ENCODE measurements around the gene KIF6. TPM values are rescaled to one million over a fixed set of nuclear protein-coding genes. Genes with fewer than 3 reads are reported as not detected.

KIF6 gene
- total RNA-seq, 1 donor from 2014 or later: 1.3 TPM

DNA sequence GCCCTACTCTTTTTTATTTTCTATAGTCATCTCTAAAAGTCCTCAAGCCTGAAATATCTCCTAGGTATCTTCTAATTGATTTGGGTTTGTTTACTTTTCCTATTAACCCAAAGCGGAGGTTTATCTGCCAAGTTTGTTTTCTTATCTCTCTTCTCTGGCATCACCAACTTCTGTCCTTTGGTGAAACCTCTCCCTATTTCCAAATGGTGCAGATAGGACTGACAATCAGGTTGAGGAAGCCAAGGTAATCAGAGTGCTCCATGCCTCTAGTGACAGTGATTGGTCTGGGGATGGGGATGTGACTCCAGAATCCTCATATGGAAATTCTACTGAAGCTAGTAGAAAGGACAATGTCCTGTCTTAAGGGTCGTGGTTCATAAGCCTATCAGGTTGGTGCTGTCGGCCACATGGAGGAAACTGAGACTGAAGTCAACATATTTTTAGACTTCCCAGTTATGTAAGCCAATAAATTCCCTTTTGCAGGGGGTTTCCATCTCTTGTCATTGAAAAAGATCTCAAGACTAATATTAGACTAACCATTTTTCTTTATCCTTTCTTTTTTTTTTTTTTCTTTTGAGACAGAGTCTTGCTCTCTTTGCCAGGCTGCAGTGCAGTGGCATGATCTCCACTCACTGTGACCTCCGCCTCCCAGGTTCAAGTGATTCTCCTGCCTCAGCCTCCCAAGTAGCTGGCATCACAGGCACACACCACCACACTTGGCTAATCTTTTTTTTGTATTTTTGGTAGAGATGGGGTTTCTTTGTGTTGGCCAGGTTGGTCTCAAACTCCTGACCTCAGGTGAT, 28.0 kb downstream of the KIF6 start:
- DNase-seq (ENCODE audit: extremely low spot score, unreplicated experiment): no peak
- Mint-ChIP-seq H3K27ac (ENCODE audit: unreplicated experiment) (no peak overlapping the region), H3K4me3 (ENCODE audit: unreplicated experiment) (no peak overlapping the region), H3K4me1 (ENCODE audit: unreplicated experiment) (no peaks in the 10 kb centered on the region), H3K36me3 (ENCODE audit: unreplicated experiment) (no peaks in the 10 kb centered on the region), H3K9me3 (ENCODE audit: unreplicated experiment) (peaks cover 14% of the 10 kb centered on the region), H3K27me3 (ENCODE audit: unreplicated experiment) (peaks cover 3% of the 10 kb centered on the region)
- TF ChIP-seq, protein P1, sequence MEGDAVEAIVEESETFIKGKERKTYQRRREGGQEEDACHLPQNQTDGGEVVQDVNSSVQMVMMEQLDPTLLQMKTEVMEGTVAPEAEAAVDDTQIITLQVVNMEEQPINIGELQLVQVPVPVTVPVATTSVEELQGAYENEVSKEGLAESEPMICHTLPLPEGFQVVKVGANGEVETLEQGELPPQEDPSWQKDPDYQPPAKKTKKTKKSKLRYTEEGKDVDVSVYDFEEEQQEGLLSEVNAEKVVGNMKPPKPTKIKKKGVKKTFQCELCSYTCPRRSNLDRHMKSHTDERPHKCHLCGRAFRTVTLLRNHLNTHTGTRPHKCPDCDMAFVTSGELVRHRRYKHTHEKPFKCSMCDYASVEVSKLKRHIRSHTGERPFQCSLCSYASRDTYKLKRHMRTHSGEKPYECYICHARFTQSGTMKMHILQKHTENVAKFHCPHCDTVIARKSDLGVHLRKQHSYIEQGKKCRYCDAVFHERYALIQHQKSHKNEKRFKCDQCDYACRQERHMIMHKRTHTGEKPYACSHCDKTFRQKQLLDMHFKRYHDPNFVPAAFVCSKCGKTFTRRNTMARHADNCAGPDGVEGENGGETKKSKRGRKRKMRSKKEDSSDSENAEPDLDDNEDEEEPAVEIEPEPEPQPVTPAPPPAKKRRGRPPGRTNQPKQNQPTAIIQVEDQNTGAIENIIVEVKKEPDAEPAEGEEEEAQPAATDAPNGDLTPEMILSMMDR (IDR thresholded peaks at IDR 0.05): no peak

DNA sequence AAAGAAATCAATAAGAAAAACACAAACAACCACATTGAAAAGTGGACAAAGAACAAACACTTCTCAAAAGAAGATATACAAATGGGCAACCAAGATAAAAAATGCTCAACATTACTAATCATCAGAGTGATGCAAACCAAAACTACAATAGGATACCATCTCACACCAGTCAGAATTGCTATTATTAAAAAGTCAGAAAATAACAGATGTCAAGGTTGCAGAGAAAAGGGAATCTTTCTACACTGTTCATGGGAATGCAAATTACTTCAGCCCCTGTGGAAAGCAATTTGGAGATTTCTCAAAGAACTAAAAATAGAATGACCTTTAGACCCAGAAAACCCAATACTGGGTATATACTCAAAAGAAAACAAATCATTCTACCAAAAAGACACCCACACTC, 29.8 kb downstream of the KIF6 start:
- no peaks in the 10 kb centered on the region for H3K4me1 Mint-ChIP-seq (ENCODE audit: unreplicated experiment)

DNA sequence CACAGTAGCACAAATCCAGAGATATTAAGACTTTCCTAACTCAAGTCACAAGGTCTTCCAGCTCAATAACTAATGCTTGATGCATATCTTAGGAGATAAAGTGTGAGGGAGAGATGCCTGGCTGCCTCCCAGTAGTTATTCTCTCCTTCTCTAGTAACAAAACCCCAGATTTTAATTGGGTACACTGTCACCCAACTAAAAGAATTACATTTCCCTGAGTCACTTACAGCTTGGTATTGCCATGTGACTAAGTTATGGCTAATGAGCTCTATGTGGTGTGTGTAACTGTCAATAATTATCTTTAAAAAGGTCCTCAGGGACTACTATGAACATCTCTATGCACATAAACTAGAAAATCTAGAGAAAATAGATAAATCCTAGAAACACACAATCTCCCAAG, 32.0 kb downstream of the KIF6 start:
- Mint-ChIP-seq H3K36me3 (ENCODE audit: unreplicated experiment) (no peaks in the 10 kb centered on the region), H3K27ac (ENCODE audit: unreplicated experiment) (no peak overlapping the region), H3K27me3 (ENCODE audit: unreplicated experiment) (peaks cover 5% of the 10 kb centered on the region), H3K4me1 (ENCODE audit: unreplicated experiment) (peaks cover 8% of the 10 kb centered on the region), H3K4me3 (ENCODE audit: unreplicated experiment) (no peak overlapping the region), H3K9me3 (ENCODE audit: unreplicated experiment) (peaks cover 14% of the 10 kb centered on the region)
- DNase-seq (ENCODE audit: extremely low spot score, unreplicated experiment): no peak
- TF ChIP-seq, protein P1 (IDR thresholded peaks at IDR 0.05): no peak

More for the DNA sequence above, 29.8 kb downstream of the KIF6 start:
- TF ChIP-seq, protein P1 (IDR thresholded peaks at IDR 0.05): no peak
- Mint-ChIP-seq H3K4me3 (ENCODE audit: unreplicated experiment) (no peak overlapping the region), H3K27me3 (ENCODE audit: unreplicated experiment) (peaks cover 5% of the 10 kb centered on the region), H3K9me3 (ENCODE audit: unreplicated experiment) (peaks cover 14% of the 10 kb centered on the region), H3K27ac (ENCODE audit: unreplicated experiment) (no peak overlapping the region), H3K36me3 (ENCODE audit: unreplicated experiment) (no peaks in the 10 kb centered on the region)
- DNase-seq (ENCODE audit: extremely low spot score, unreplicated experiment): no peak

DNA sequence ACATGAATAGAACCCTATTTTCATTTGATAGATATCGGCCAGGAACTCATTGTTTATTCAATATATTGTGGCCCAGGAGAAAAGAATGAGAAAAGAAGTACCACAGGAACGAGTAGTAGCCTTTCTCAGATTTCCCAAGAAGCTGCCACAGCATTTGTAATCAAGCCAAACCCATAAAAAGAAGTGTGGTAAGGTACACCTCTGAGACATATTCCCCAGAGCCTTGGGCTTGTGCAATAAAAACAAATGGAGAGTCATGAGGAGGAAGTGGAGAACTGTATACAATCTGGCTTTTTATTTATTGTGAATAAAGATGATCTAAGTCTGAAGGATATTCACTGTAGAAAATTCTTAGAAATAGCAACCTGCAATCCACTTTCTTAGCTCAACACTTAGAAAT, 36.7 kb downstream of the KIF6 start:
- Mint-ChIP-seq H3K27me3 (ENCODE audit: unreplicated experiment) (peaks cover 5% of the 10 kb centered on the region), H3K9me3 (ENCODE audit: unreplicated experiment) (peaks cover 3% of the 10 kb centered on the region), H3K4me3 (ENCODE audit: unreplicated experiment) (no peak overlapping the region), H3K27ac (ENCODE audit: unreplicated experiment) (no peak overlapping the region), H3K4me1 (ENCODE audit: unreplicated experiment) (peaks cover 10% of the 10 kb centered on the region), H3K36me3 (ENCODE audit: unreplicated experiment) (no peaks in the 10 kb centered on the region)
- TF ChIP-seq, protein P1 (IDR thresholded peaks at IDR 0.05): no peak
- DNase-seq (ENCODE audit: extremely low spot score, unreplicated experiment): no peak

DNA sequence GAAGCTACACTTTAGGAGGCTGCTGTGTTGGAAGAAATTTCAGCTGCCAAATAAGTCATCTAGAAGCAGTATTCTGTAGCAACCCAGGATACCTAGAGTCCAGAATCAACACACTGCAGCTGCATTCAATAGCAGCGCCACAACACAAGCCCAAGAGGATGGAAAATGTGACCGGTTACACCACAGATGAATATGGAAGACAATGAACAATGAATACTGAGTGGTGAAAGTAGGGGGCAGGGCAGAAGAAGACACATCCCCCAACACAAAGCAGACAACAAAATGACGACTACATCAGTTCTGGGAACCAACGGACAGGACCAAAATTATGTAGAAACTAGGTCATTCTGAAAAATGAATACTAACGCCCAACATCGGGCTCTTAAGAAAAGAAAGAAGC, 38.2 kb downstream of the KIF6 start:
- Mint-ChIP-seq H3K4me3 (ENCODE audit: unreplicated experiment) (no peak overlapping the region), H3K36me3 (ENCODE audit: unreplicated experiment) (no peaks in the 10 kb centered on the region), H3K27me3 (ENCODE audit: unreplicated experiment) (no peaks in the 10 kb centered on the region), H3K27ac (ENCODE audit: unreplicated experiment) (no peak overlapping the region), H3K9me3 (ENCODE audit: unreplicated experiment) (peaks cover 6% of the 10 kb centered on the region), H3K4me1 (ENCODE audit: unreplicated experiment) (peaks cover 16% of the 10 kb centered on the region)
- DNase-seq (ENCODE audit: extremely low spot score, unreplicated experiment): no peak
- TF ChIP-seq, protein P1 (IDR thresholded peaks at IDR 0.05): no peak

Measured in osteocyte (in vitro differentiated cells).